ENCODE data around the gene CENPP. TPM values are rescaled to one million over a fixed set of nuclear protein-coding genes. Genes with fewer than 3 reads are reported as not detected.
"Not testable (repeated sequence)": the region's sequence is repeated elsewhere in the genome, so short reads cannot be mapped to it uniquely, and the experiment has no call there.

The CENPP gene
- total RNA-seq, 1 donor from 2014 or later = 2.7 TPM

DNA sequence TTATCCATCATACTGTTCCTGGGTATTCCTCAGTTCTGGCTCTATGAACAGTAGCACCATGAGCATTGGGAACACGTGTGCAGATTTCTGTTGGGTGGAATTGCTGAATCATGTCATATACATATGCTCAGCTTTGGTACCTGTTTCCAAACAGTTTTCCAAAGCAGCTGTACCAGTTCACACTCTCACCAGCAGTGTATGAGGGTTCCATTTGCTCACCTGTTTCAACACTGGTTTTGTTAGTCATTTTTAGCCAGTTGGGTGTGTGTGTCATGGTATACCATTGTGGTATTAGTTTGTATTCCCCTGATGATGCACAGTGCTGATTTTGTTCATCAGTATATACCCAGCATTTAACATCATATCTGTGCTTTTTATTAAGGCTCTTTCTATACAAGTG is 266.8 kb downstream of the CENPP start:
- no peak for DNase-seq (ENCODE audit: low read depth in 2 of 2)

- DNase-seq (ENCODE audit: low read depth in 2 of 2) = peak in 1 of 2 donors; percentile 21
Observed at GRCh38 chr9:92592946-92593861, 267.5 kb downstream of the CENPP start.

DNA sequence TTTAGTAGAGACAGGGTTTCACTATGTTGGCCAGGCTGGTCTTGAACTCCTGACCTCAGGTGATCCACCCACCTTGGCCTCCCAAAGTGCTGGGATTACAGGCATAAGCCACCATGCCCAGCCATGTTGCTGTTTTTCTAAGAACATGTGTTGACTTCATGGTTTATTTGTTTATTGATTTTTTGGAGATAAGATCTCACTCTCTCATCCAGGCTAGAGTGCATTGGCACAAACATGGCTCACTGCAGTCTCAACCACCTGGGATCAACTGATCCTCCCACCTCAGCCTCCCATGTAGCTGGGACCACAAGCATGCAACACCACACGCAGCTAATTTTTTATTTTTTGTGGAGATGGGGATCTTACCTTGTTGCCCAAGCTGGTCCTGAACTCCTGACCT is 269.3 kb downstream of the CENPP start:
- DNase-seq (ENCODE audit: low read depth in 2 of 2) = not testable (repeated sequence)

DNA sequence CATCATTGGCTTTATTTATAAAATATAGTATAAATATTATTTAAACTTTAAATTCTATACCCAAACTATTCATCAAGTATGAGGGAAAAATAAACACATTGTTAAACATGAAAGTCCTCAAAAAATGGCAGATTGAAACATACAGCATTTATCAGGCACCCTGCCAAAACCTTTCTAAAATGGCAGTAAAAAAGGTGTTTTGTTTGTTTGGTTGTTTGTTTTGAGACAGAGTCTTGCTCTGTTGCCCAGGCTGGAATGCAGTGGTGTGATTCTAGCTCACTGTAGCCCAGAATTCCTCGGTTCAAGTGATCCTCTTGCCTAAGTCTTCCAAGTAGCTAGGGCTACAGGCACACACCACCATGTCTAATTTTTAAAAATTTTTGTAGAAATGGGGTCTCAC is 270.2 kb downstream of the CENPP start:
- no peak for DNase-seq (ENCODE audit: low read depth in 2 of 2)

- DNase-seq (ENCODE audit: low read depth in 2 of 2) = no peak
Observed at GRCh38 chr9:92598382-92598781, 272.6 kb downstream of the CENPP start.

DNA sequence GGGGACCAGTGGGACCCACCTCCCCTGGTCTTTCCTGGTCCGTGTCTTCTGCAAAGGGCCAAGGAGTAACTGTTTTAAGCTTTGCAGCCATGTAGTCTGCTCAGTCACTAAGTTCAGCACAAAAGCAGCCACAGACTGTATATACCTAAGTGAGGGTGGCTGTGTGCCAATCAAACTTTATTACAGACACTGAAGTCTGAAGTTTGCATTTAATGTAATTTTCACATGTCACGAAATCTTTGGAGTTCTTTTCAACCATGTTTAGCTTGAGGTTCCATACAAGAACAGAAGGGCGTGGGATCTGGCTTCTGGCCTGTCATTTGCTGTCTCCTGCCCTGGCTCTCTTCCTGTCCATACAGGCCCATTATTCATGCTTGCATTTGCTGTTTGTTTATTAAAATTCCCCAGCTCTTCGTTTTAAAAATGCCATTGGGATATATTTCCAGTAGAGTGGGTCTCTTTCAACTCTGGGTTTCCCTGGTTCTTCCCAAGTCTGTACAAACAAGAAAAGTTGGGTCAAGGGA is 274.2 kb downstream of the CENPP start:
- DNase-seq (ENCODE audit: low read depth in 2 of 2) = peak in 1 of 2 donors; percentile 8

- DNase-seq (ENCODE audit: low read depth in 2 of 2) = peak; percentile 34 to 48
Observed at GRCh38 chr9:92600462-92601261, 274.9 kb downstream of the CENPP start.

DNA sequence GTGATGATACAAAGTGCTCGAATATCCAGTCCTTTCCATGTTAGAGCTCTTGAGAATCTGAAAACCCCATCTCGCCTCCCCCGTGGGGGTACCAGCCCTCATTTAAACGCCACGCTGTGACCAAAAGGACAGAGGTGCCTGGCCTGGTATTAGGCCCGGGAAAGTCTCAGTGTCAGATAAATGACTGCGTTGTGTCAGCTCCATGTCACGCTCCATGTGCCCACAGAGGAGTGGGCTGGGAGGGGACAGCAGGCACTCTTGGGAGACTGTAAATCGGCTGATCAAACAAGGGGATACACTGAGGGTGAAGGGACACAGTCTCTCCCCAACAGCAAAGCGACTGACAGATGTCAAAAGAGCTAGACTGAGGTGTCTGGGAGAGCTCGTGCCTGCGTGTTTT is 275.7 kb downstream of the CENPP start:
- no peak for DNase-seq (ENCODE audit: low read depth in 2 of 2)

DNA sequence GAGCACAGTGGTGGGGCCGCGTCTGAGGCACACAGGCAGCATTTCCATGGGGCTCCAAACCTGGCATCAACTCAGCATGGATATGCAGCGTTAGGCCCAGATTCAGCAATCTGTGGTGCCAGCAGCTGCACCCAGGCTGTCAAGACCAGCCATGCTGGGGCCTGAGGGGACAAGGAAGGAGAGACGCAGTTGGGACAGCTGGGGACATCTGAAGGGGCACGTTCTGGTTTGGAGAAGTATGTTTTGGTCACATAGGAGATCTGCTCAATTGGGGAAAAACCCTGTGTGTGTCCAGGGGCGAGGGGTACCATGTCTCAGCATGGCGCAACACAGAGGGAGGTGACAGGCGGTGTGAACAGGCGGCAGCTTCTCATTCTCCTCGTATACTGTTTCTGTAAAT is 276.7 kb downstream of the CENPP start:
- no peak for DNase-seq (ENCODE audit: low read depth in 2 of 2)

DNA sequence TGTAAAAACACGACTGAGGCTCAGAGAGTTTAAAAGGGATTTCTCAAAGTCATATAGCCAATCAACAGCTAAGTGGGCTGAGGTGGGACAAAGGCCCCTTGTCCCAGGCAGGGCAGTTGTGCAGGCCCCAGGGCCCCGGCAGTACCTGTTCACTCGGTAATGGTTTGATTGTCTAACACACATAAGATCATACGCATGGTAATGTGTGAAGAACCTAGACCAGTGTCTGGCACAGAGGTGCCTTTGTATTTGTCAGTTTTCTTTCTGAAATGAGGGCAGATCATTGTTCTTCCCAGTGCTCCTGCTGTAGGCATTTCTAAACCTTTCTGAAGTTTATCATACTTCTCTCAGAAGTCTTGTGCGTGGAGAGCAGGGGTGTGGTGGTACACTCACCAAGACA is 277.3 kb downstream of the CENPP start:
- no peak for DNase-seq (ENCODE audit: low read depth in 2 of 2)

DNA sequence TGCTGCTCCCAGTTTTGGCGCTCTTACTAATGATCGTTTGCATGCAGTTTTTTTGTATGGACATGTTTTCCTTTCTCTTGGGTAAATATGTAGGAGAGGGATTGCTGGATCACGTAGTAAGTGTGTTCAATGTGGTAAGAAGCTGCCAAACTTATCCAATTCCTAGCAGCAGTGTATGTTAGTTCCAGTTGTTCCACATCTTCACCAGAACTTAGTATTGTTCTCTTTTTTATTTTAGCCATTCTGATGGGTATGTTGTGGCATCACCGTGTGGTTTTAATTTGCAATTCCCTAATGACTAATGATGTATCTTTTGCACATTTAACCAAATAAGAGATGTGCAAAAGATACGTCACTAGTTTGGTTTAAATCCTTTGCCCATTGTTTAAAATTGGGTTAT is 278.2 kb downstream of the CENPP start:
- DNase-seq (ENCODE audit: low read depth in 2 of 2) = no peak

DNA sequence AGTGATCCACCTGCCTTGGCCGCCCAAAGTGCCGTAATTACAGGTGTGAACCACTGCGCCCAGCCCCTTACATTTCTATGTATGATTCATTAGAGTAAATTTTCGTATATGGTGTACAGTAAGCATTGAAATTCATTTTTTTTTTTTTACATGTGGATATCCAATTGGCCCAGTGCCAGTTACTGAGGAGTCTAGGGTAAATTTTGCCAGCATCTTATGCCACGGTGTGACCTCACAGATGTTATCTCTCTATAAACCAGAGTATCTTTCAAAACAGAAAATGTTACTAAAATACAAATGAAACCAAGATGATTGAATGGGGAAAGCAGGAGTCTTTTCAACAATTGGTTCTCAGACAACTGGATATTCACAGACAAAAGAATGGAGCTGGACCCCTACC is 279.5 kb downstream of the CENPP start:
- no peak for DNase-seq (ENCODE audit: low read depth in 2 of 2)

- DNase-seq (ENCODE audit: low read depth in 2 of 2) = peak; percentile 76 to 81
Observed at GRCh38 chr9:92607088-92607487, 281.3 kb downstream of the CENPP start.

- DNase-seq (ENCODE audit: low read depth in 2 of 2) = peak in 1 of 2 donors; percentile 68
Observed at GRCh38 chr9:92607773-92608172, 282.0 kb downstream of the CENPP start.

DNA sequence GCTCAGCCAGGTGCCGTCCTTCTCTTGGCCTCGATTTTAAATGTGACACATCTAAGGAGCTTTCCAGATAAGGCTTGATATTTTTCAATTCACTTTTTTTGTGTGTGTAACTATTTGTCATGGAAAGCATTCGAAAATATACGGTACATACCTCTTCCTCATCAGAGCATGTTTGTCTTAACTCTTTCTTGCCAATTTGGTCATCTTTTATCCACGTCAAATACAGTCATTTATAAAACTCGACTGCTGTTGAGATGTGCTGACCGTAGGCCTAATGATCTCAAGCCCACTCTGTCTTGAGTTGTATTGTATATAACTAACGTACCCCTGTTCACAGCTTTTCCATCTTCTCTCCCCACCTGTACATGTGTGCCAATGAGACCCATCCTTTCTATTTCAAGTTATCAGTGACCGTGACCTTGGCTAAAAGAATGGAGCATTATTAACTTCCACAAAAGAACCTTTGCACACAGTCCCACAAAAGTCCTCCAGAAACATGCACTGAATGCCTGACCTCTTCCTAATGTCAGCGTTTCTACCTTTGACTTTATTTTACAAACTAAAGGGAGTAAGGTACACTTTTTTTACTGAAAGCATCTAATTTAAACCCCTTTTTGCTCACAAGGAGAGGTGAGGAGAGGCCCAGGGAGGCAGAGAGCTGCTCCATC is 282.6 kb downstream of the CENPP start:
- no peak for DNase-seq (ENCODE audit: low read depth in 2 of 2)

- DNase-seq (ENCODE audit: low read depth in 2 of 2) = no peak
Observed at GRCh38 chr9:92608909-92609445, 283.2 kb downstream of the CENPP start.

- no peak for DNase-seq (ENCODE audit: low read depth in 2 of 2)
Observed at GRCh38 chr9:92610470-92611420, 285.0 kb downstream of the CENPP start.

DNA sequence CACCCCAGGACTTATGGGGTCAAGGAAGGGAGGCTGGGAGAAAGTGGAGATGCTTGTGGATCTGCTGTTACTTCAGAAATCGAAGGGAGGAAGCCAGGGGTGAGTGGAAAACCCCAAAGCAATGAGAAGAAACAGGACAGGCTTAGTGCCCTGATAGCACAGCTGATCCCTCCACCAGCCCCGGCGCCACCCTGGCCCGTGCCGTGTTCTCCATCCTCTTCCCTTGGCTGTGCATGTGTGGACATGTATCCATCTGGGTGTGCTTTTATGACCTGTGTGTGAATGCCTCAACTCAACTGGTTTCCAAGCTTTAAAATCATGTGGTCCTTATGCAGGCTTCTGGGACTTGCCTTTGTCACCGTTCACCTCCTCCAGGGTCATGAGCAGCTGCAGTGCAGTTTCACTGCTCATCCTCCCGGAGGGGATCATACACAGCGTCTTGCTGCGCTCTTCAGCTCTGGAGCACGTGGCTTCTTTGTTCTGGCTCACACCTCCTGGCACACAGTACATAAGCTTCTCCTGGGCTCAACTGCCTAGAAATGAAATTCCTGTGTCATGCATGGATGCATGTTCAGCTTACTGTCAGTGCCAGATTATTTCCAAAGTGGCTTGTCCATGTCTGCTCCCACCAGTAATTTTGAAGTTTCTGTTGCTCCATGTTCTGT is 286.0 kb downstream of the CENPP start:
- no peak for DNase-seq (ENCODE audit: low read depth in 2 of 2)

DNA sequence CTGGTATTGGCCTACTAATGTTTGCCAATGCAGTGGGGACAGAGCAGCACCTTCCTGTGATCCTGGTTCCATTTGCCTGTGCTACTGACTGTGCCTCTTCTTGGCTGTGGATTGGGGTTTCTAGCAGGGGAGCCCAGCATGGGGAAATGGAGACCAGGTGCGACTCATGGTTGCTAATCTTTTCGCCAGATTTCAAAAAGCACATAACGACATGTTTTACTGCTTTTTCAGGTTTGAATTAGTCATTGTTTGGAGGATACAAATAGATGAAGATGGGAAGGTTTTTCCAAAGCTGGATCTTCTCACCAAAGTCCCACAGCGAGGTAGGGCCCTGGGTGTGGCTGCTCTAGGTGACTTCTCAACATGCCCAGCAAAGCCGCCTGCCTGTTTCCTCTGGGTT is 286.5 kb downstream of the CENPP start:
- DNase-seq (ENCODE audit: low read depth in 2 of 2) = no peak

DNA sequence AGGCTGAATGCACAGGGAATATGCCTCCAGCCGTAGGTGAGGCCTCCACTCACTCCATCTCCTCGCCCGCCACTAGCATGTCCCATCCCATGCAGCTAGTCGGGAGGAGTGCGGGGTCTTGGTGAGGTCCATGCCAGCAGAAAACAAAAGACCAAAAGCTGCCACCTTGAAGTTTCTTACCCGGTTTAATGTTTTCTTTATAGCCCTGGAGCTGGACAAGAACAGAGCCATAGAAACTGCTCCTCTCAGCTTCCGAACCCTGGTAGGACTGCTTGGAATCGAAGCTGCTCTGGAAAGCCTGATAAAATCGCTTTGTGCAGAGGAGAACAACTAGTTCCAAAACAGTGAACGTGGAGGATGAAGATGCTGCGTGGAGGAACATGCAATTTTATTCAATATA is 287.1 kb downstream of the CENPP start:
- DNase-seq (ENCODE audit: low read depth in 2 of 2) = no peak
